Suppressor macrophage (primary cell): ENCODE data around the gene ASB1.
"Not testable (repeated sequence)": the region's sequence is repeated elsewhere in the genome, so short reads cannot be mapped to it uniquely, and the experiment has no call there.

Source experiments
- DNase-seq, 4 experiments: peaks; one replicate each; pipeline ENCODE4 v3.0.0-alpha.2; 2020 to 2022

ASB1 gene

DNA sequence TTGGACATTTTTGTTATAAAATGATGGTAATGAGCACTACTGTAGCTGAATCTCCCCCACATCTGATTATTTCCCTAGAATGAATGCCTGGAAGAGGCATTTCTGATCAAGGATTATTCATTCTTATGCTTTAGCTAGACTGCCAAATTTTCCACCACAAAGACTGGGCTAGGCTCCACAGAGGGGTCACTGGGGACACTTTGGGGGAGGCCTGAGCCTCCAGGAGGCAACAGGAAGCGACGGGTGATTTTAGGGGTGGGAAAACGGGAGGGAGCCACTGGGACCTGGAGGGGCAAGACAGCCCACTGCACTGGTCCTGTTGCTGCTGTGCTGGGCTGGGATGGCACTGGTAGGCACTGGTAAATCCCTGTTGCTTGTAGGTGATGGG is 2.4 kb upstream of the ASB1 start:
- no peak for DNase-seq

GRCh38 chr2:238425505-238425978 is 1.2 kb upstream of the ASB1 start:
- no peak for DNase-seq

DNA sequence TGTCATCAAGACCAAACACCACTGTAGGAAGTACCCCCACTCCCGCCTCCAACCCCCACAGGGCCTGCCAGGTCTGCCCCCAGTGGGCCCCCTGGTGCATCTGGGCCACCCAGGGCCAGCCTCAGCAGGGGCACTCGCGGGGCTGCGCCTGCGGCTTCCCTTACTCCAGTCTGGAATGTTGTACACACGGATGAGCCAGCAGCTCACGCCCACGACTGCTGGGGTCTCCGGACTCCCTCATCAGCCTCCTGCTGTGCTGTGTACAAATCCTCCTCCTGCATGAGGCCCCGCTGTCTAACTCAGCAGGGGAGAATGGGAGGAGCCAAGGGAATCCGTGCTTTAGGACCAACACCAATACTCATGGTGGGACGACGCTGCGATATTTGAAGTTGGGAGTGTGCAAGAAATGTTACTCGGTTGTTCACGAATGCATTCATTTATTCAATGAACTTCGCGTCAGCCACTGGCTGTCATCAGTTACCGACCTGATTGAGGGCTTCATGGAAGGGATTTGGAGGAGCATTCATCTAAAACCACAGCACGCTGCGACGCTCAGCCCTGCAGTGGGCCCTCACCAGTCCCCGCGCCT is 654 bp upstream of the ASB1 start:
- peak in 2 of 4 experiments; percentile 21 to 34 for DNase-seq

DNA sequence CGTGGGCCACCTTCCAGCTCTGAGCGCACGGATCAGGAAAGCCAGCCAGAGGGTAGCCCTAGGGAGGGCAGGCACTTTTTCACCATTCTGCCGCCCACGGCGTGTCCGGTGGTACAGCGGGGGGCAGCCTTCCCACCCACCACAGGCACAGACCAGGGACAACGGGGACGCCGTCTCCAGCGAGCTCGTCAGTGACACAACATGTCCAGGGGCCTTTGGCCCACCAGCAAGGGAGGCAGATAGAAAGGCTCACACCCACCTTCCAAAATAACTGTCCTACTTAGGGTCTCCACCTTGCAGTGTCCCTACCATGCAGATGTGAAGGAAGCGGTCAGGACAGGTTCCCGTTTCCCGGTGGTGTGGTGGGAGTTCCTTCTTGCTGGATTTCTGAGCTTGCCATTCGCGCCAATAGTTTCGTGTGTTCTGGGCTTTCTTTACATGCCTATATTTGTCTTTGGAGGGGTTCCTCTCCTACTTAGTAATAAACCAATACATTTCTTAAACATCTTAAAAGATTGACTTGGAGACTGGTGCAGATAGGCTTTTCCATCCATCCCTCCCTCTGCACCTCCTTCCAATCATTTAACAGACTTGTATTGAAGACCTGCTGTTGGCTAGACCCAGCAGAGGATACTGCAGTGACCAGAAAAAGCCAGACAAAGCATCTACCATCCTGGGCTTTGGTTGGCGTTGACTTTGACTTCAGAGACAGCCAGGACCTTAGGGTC is 872 bp downstream of the ASB1 start:
- peak; percentile 27 to 69 (median 35) for DNase-seq

GRCh38 chr2:238428866-238429265 is 2.1 kb downstream of the ASB1 start:
- DNase-seq: no peak

DNA sequence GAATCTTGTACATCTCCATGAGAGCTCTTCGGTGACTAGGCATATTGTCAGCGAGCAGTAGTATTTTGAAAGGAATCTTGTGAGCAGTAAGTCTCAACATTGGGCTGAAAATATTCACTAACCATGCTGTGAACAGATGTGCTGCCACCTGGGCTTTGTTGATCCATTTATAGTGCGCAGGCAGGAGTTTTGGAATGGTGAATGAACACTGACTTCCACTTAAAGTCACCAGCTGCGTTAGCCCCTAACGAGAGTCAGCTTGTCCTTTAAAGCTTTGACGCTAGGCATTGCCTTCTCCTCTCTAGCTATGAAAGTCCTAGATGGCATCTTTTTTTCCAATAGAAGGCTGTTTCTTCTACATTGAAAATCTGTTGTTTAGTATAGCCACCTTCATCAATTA is 4.1 kb downstream of the ASB1 start:
- no peak for DNase-seq

- no peak for DNase-seq
Observed at GRCh38 chr2:238431456-238431855, 4.7 kb downstream of the ASB1 start.

DNA sequence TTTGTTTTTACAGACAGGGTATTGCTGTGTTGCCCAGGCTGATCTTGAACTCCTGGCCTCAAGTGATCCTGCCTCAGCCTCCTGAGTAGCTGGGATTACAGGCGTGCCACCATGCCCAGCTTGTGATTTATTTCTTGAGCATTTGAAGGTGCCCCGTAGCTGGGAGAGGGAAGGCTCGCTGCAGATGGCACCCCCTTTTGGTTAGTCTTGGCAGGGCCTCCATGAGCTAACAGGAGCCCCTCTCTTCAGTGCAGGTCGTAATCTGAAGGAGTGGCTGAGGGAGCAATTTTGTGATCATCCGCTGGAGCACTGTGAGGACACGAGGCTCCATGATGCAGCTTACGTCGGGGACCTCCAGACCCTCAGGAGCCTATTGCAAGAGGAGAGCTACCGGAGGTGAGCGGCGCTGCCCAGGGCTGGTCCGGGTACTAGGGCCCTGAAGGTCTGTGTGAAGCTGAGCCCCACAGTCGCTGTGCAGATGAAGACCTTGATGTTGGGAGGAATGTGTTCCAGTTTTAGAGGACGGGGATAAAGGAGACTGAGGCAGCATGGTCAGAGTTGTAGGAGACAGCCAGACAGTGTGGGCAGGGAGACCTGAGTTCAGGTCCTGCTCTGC is 6.7 kb downstream of the ASB1 start:
- no peak for DNase-seq

DNA sequence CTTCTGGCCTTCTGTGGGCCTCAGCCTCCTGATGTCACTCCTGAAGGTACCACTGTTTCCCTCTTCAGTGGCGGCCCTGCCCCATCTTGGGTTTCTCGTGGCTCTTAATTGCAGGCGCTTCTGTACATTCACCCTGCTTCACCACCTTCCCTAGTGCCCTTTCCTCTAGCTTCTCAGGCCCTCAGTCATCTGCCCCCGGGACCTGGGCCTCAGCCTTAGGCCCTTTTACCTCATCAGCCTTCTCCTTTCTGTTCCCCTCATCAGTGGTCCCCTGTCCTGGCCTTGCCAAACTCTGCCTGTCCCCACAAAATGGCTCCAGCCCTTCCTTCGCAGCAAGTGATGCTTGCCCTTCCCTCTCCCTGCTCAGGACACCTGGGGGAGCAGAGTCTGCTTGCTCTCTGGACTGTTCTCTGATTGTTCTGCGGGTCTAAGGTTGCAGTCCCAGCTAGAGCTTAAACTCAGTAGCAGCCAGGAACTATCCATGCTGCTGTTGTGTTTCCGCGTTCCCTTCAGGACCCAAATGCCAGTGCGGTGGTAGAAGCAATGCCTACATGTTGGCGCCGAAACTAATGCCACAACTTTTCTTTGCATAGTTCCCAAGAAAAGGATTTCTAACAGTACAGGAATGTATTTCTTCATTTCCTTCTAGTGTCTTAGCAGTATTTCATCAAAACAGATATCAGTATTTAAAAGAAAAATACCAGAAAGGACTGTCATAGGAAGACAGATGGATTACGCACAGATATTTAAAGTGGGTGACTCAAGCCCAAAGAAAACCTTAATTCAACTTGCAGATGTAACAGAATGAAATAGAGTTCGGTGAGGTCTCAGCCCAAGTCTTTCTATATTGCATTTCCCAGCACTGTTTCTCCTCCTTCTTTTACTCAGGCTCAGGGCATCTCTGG is 7.5 kb downstream of the ASB1 start:
- no peak for DNase-seq

DNA sequence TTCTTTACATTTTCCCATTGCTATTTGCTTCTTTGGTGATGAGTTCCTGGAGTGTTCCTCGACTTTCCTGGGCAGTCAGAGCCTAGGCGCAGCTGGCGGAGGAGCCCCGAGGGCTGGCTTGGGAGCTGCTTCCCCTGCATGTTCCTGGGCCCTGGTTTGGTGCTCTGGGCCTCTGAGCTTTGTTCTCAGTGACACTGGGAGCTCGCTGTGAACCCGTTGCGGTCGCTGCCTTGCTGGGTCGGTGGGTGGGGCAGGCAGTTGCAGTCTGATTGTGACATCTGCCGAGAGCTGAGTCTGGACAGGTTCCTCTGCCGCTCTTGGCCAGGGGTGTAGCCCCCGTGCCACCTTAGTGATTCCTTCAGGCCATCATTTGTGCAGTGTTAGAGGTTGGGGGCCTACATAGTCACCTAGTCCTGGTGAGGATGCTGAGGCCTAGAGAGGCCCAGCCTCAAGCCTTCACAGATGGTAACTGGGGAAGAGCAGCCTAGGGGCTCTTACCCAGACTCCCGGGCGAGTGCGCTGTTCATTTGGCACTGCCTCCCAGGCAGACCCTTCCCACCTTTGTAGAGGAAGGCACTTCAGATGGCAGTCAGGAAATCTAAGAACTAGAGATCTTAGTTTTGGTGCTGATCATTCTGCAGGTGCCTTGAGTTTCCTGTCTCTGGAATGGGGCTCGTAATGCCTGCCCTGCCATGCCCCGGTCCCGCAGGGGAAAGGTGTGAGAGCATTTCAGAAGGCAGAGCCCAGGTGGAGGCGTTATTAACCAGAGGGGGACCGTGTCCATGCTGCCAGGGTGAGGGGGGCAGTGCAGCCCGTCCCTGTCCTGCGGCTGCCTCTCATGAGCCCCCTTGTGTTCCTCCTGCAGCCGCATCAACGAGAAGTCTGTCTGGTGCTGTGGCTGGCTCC is 8.4 kb downstream of the ASB1 start:
- peak in 2 of 4 experiments; percentile 15 to 38 for DNase-seq

GRCh38 chr2:238435752-238436096 is 9.0 kb downstream of the ASB1 start:
- no peak for DNase-seq

DNA sequence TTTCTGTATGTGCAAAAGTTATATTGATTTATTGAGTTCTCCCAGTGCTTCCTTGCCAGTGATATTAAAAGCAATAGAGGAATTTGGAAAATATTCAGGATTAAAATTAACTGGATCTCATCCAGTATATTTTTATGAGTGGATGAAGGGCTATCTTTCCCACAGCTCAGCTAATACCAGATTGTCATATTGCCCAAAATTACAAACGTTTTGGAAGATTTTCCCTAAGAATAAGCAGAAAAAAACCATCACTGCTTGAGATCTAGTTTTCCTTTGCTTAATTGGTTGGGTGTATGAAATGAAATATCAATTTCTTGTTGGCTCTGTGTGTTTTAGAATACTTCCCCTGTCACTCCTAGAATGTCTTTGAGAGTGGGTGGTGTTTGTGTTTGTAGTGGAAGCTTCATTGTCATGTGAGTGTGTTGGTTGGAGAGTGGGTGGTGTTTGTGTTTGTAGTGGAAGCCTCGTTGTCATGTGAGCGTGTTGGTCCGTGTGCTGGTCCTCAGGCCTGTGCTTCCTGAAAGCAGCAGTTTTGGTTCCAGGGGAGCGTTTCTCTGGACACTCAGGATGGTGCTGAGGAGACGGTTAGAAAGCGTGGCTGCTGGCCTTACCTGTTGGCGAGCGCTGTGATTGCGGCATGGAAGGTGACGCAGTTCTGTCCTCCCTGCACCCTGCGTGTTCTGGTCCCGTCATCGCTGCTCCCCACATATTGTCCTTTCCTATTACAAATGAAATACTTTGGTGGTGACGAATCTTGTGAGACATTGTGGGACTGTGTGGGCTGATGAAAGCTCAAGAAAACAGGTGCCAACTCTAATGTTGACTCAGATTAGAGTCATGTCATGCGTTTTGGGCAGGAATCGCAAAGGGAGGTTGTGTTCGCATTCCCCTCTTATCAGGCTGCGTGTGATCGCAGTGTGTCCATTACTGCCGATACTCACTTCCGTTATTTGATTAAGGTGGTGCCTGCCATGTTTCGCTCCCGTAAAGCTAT is 12.4 kb downstream of the ASB1 start:
- peak; percentile 72 to 92 (median 90) for DNase-seq

DNA sequence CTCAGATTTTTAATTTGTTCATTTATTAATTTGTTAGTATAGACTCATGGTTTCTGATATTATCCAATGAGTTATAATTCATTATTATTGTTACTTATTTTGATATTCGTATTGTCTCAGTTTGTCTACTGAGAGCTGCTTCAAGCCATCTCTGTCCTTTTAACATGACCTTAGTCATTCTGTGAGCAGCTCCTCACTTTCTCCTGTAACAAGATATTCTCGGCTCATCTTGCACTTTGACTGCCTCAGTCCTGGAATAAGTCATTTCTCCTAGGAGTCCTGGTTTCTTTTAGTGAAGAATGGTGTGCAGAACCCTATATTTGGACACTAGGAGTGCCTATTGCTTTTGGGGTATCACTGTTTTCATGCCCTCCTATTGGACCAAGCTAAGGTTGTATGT is 13.2 kb downstream of the ASB1 start:
- no peak for DNase-seq

GRCh38 chr2:238440331-238440730 is 13.6 kb downstream of the ASB1 start:
- no peak for DNase-seq

DNA sequence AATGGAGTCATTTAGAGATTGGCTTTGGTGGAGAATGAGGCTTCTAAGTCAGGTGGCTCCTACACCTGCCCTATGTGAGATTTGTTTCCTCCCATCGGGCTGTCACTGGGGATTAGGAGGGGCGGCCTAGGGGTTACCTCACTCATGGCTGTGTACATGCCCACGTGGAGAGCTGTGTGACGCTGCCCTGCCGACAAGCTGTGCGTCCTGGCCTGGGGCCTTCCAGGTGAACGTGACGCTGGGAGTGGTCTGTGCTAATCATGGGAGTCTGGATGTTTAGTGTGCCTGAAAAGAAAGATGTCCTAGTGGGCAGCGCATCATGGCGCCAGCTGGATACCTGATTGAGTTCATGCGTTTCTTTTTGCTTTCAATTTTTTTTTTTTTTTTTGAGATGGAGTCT is 14.0 kb downstream of the ASB1 start:
- DNase-seq: no peak

DNA sequence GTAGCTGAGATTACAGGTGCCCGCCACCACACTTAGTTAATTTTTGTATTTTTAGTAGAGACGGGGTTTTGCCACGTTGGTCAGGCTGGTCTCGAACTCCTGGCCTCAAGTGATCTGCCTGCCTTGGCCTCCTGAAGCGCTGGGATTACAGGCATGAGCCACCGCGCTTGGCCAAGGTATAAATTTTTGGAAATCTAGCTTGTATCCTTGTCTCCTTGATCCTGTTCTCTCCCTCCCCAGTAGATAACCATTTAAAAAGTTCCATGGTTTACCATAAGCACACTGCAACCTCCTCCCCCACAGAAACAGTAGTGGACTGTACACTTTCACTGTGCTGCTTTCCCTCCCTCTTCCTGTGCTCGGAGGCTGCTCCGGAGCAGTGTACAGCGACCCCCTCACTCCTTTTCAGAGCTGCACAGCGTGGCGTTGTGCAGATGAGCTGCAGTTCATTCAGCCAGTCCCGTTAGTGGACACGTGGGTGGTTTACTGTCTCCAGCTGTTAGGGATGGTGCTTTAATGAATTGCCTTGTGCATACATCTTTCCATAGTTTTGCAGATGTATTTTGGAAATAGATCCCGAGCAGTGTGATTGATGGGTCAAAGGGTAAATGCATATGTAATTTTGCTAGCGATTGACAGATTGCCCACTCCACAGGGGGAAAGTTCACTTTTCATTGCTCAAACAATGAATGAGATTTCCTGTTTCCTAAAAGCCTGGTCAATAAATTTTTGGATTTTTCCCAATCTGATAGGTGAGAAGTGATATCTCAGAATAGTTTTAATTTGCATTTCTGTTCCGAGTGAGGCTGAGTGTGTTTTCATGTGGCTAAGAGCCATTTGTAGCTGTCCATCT is 14.8 kb downstream of the ASB1 start:
- DNase-seq: no peak

- not testable (repeated sequence) for DNase-seq
Observed at GRCh38 chr2:238442257-238442656, 15.5 kb downstream of the ASB1 start.

- no peak for DNase-seq
Observed at GRCh38 chr2:238444242-238444641, 17.5 kb downstream of the ASB1 start.

GRCh38 chr2:238445409-238446190 is 18.9 kb downstream of the ASB1 start:
- no peak for DNase-seq
